SU-DHL-6 (cell line): Measurements from ENCODE around the gene ILF2.

ENCODE experiments used
- H2AFZ ChIP-seq: fragments of 200-600 bp; sonication (generic); 2 replicates; pipeline ENCODE4 v1.6.1; 2014; ENCODE audit warnings: low read depth, mild to moderate bottlenecking, moderate library complexity, mixed read lengths, antibody characterized with exemption, low read length; ENCODE audit not compliant: severe bottlenecking
- H3F3A ChIP-seq: fragments of 200-600 bp; shearing (Covaris generic); 2 replicates; pipeline ENCODE4 v1.6.0; 2016; ENCODE audit warnings: antibody characterized with exemption, mild to moderate bottlenecking; ENCODE audit not compliant: insufficient read depth
- H3K27ac ChIP-seq: fragments of 200-600 bp; sonication (generic); 2 replicates; pipeline ENCODE4 v1.5.1; 2016; ENCODE audit warnings: low read depth, mild to moderate bottlenecking, low read length, moderate library complexity, mixed read lengths
- H3K27me3 ChIP-seq: fragments of 200-600 bp; sonication (generic), shearing (Covaris generic); 2 replicates; pipeline ENCODE4 v1.6.0; 2014; ENCODE audit warnings: mild to moderate bottlenecking, low read length
- H3K36me3 ChIP-seq: fragments of 200-600 bp; sonication (generic); 2 replicates; pipeline ENCODE4 v1.6.1; 2014; ENCODE audit warnings: mild to moderate bottlenecking, low read length, mixed read lengths
- H3K4me2 ChIP-seq: fragments of 300-600, 200-600 bp; shearing (Covaris generic), sonication (generic); 2 replicates; pipeline ENCODE4 v1.6.0; 2014; ENCODE audit warnings: low read length, low read depth, mild to moderate bottlenecking; ENCODE audit not compliant: poor library complexity, severe bottlenecking
- H3K4me3 ChIP-seq: fragments of 200-600 bp; sonication (generic); 2 replicates; pipeline ENCODE4 v1.5.1; 2014; ENCODE audit warnings: antibody characterized with exemption, low read length, mild to moderate bottlenecking, mixed read lengths; ENCODE audit not compliant: insufficient read depth, poor library complexity, severe bottlenecking
- H3K79me2 ChIP-seq: fragments of 200-600 bp; sonication (generic); 2 replicates; pipeline ENCODE4 v1.6.1; 2014; ENCODE audit warnings: mild to moderate bottlenecking, low read length, moderate library complexity; ENCODE audit not compliant: insufficient read depth
- H3K9ac ChIP-seq: fragments of 200-600 bp; sonication (generic); 2 replicates; pipeline ENCODE4 v1.7.0; 2014; ENCODE audit warnings: mild to moderate bottlenecking, low read length
- H3K9me2 ChIP-seq: fragments of 200-600 bp; sonication (generic); replicated peaks from 2 replicates; pipeline ENCODE4 v1.6.1; 2014; ENCODE audit warnings: low read length; ENCODE audit not compliant: insufficient read depth
- H3K9me3 ChIP-seq: fragments of 200-600 bp; sonication (generic); 2 replicates; pipeline ENCODE4 v1.6.1; 2014; ENCODE audit warnings: low read length, mixed read lengths; ENCODE audit not compliant: insufficient read depth
- H4K20me1 ChIP-seq: fragments of 200-600 bp; sonication (generic); 2 replicates; pipeline ENCODE4 v1.6.1; 2014; ENCODE audit warnings: low read depth, mild to moderate bottlenecking, antibody characterized with exemption, low read length, moderate library complexity, mixed read lengths
- CTCF ChIP-seq: fragments of 200-600 bp; sonication (generic); IDR thresholded peaks from one replicate; pipeline ENCODE4 v1.5.1; 2017; ENCODE audit warnings: antibody characterized with exemption, mild to moderate bottlenecking, low read length, moderate library complexity; ENCODE audit not compliant: insufficient read depth, poor library complexity, severe bottlenecking
- EZH2phosphoT487 ChIP-seq: fragments of 200-600 bp; sonication (generic), shearing (Covaris generic); conservative IDR thresholded peaks from 2 replicates; pipeline ENCODE4 v1.6.1; 2018; ENCODE audit warnings: mild to moderate bottlenecking, antibody characterized with exemption, low read length, moderate library complexity, mixed read lengths

The ILF2 gene

GRCh38 chr1:153612755-153613331 lies 58.0 kb downstream of the ILF2 start, which contains the start of gene S100A16:
S100A16 (minus strand) TSS chr1:153613137; CDS start chr1:153608151, 4,986 bp downstream.
- Histone ChIP-seq H3K27me3 (no peaks in the 10 kb centered on the region), H4K20me1 (no peaks in the 10 kb centered on the region), H3K4me2 (no peak within 1 kb of the TSS), H3K27ac (no peak within 1 kb of the TSS), H3K9me3 (no peaks in the 10 kb centered on the region), H3F3A (no peaks in the 10 kb centered on the region), H3K4me3 (no peak within 1 kb of the TSS), H3K79me2 (no peaks in the 10 kb centered on the region), H3K9me2 (no peaks in the 10 kb centered on the region), H2AFZ (no peak within 1 kb of the TSS), H3K9ac (no peak within 1 kb of the TSS), H3K36me3 (no peaks in the 10 kb centered on the region)
- TF ChIP-seq CTCF = no peak

GRCh38 chr1:153612111-153612754 lies 58.6 kb downstream of the ILF2 start:
- H3K79me2 ChIP-seq = no peaks in the 10 kb centered on the region
- no peak overlapping the region for H2AFZ ChIP-seq
- no peak overlapping the region for H3K9ac ChIP-seq
- no peak overlapping the region for H3K4me2 ChIP-seq
- no peak overlapping the region for H3K27ac ChIP-seq
- no peaks in the 10 kb centered on the region for H3K36me3 ChIP-seq
- H3K9me2 ChIP-seq = no peaks in the 10 kb centered on the region
- no peaks in the 10 kb centered on the region for H4K20me1 ChIP-seq
- H3K4me3 ChIP-seq = no peak overlapping the region
- no peaks in the 10 kb centered on the region for H3K27me3 ChIP-seq
- no peaks in the 10 kb centered on the region for H3K9me3 ChIP-seq
- no peaks in the 10 kb centered on the region for H3F3A ChIP-seq
- no peak for TF ChIP-seq EZH2phosphoT487
- TF ChIP-seq CTCF = no peak
